ENCODE data around the gene CNGA3.

Gene CNGA3

GRCh38 chr2:98356729-98357128 lies 10.5 kb downstream of the CNGA3 start:
- no peak for DNase-seq (ENCODE audit: low read depth)
- in situ Hi-C loops (cut with HindIII; ENCODE audit: low sequenced_read_pairs), result no loop called here
- H3K4me3 ChIP-seq (ENCODE audit: low read depth, low read length), result no peak overlapping the region
- TF ChIP-seq CTCF (IDR thresholded peaks at IDR 0.05; ENCODE audit: low read depth, low read length, missing control alignments), result no peak

- TF ChIP-seq CTCF (IDR thresholded peaks at IDR 0.05; ENCODE audit: low read depth, low read length, missing control alignments), result no peak
- no peak overlapping the region for H3K4me3 ChIP-seq (ENCODE audit: low read depth, low read length)
- in situ Hi-C loops (cut with HindIII; ENCODE audit: low sequenced_read_pairs), result no loop called here
- no peak for DNase-seq (ENCODE audit: low read depth)
These were observed 11.6 kb downstream of the CNGA3 start for GRCh38 chr2:98357849-98358248.

GRCh38 chr2:98359986-98360385 lies 13.7 kb downstream of the CNGA3 start:
- DNase-seq (ENCODE audit: low read depth), result no peak

GRCh38 chr2:98367721-98368120 lies 21.5 kb downstream of the CNGA3 start:
- DNase-seq (ENCODE audit: low read depth), result no peak
- no peak overlapping the region for H3K4me3 ChIP-seq (ENCODE audit: low read depth, low read length)
- TF ChIP-seq CTCF (IDR thresholded peaks at IDR 0.05; ENCODE audit: low read depth, low read length, missing control alignments), result no peak
- in situ Hi-C loops (cut with HindIII; ENCODE audit: low sequenced_read_pairs), result no loop called here

More at GRCh38 chr2:98359986-98360385, 13.7 kb downstream of the CNGA3 start:
- no peak overlapping the region for H3K4me3 ChIP-seq (ENCODE audit: low read depth, low read length)
- in situ Hi-C loops (cut with HindIII; ENCODE audit: low sequenced_read_pairs), result no loop called here
- no peak for TF ChIP-seq CTCF (IDR thresholded peaks at IDR 0.05; ENCODE audit: low read depth, low read length, missing control alignments)

- in situ Hi-C loops (cut with HindIII; ENCODE audit: low sequenced_read_pairs), result no loop called here
- no peak for DNase-seq (ENCODE audit: low read depth)
- no peak for TF ChIP-seq CTCF (IDR thresholded peaks at IDR 0.05; ENCODE audit: low read depth, low read length, missing control alignments)
- no peak overlapping the region for H3K4me3 ChIP-seq (ENCODE audit: low read depth, low read length)
These were observed 23.5 kb downstream of the CNGA3 start for GRCh38 chr2:98369710-98370239.

- no peak overlapping the region for H3K4me3 ChIP-seq (ENCODE audit: low read depth, low read length)
- DNase-seq (ENCODE audit: low read depth), result no peak
- in situ Hi-C loops (cut with HindIII; ENCODE audit: low sequenced_read_pairs), result no loop called here
- no peak for TF ChIP-seq CTCF (IDR thresholded peaks at IDR 0.05; ENCODE audit: low read depth, low read length, missing control alignments)
These were observed 25.9 kb downstream of the CNGA3 start for GRCh38 chr2:98372121-98372520.

- no peak for DNase-seq (ENCODE audit: low read depth)
- no peak overlapping the region for H3K4me3 ChIP-seq (ENCODE audit: low read depth, low read length)
- in situ Hi-C loops (cut with HindIII; ENCODE audit: low sequenced_read_pairs), result no loop called here
- TF ChIP-seq CTCF (IDR thresholded peaks at IDR 0.05; ENCODE audit: low read depth, low read length, missing control alignments), result no peak
These were observed 26.3 kb downstream of the CNGA3 start for GRCh38 chr2:98372579-98372978.
